WTC11 (cell line): ENCODE results near the gene STXBP6. TPM values are rescaled to one million over a fixed set of nuclear protein-coding genes. Genes with fewer than 3 reads are reported as not detected.

ENCODE experiments used
- ATAC-seq: fragments of 200-7000 bp; cut with Tn5 transposase; 2 replicates; pipeline ENCODE4 v1.10.0; 2021; ENCODE audit warnings: mild to moderate bottlenecking, moderate library complexity
- CTCF ChIA-PET: fragments of 300-600 bp; sonication (Branson Sonifier 250); formaldehyde crosslinking; loops from one replicate; lab custom pipeline; 2021; ENCODE audit warnings: antibody characterized with exemption; lab: Charles Lee
- POLR2A ChIA-PET: fragments of 350-600 bp; sonication (Branson Sonifier 250); formaldehyde crosslinking; loops from one replicate; lab custom pipeline; 2021; ENCODE audit warnings: antibody characterized with exemption; lab: Charles Lee
- DNase-seq: peaks from one replicate; pipeline ENCODE4 v3.0.0; 2021; ENCODE audit warnings: low spot score
- H3K27ac Mint-ChIP-seq: 2 replicates; pipeline ENCODE4 v1.8.0; 2021; ENCODE audit warnings: mixed read lengths
- H3K27me3 Mint-ChIP-seq: 2 replicates; pipeline ENCODE4 v1.8.0; 2021; ENCODE audit warnings: low read depth, mild to moderate bottlenecking, moderate library complexity, mixed read lengths
- H3K36me3 Mint-ChIP-seq: 2 replicates; pipeline ENCODE4 v1.8.0; 2021; ENCODE audit warnings: mixed read lengths
- H3K4me1 Mint-ChIP-seq: 2 replicates; pipeline ENCODE4 v1.8.0; 2022; ENCODE audit warnings: mixed read lengths
- H3K4me3 Mint-ChIP-seq: 2 replicates; pipeline ENCODE4 v1.8.0; 2021; ENCODE audit warnings: mild to moderate bottlenecking, moderate library complexity, mixed read lengths
- H3K9me3 Mint-ChIP-seq: 2 replicates; pipeline ENCODE4 v1.8.0; 2021; ENCODE audit warnings: mixed read lengths
- CREM ChIP-seq: sonication (generic); formaldehyde crosslinking; IDR thresholded peaks from 2 replicates; pipeline ENCODE4 v1.8.1; 2022; ENCODE audit warnings: mild to moderate bottlenecking, missing genetic modification reagents, moderate library complexity
- E2F1 ChIP-seq: sonication (generic); formaldehyde crosslinking; IDR thresholded peaks from 2 replicates; pipeline ENCODE4 v1.8.0; 2022; ENCODE audit warnings: mild to moderate bottlenecking, missing genetic modification reagents
- ERG ChIP-seq: fragments of 250-450 bp; sonication (Bioruptor Pico); IDR thresholded peaks from 2 replicates; pipeline ENCODE4 v1.8.0; 2021; ENCODE audit warnings: mild to moderate bottlenecking
- ETV6 ChIP-seq: sonication (generic); formaldehyde crosslinking; IDR thresholded peaks from 2 replicates; pipeline ENCODE4 v1.8.1; 2022; ENCODE audit warnings: mild to moderate bottlenecking, missing genetic modification reagents
- FOXP4 ChIP-seq: sonication (generic); formaldehyde crosslinking; IDR thresholded peaks from 2 replicates; pipeline ENCODE4 v1.8.0; 2022; ENCODE audit warnings: mild to moderate bottlenecking, missing genetic modification reagents
- HMGA2 ChIP-seq: fragments of 250-450 bp; sonication (Bioruptor Pico); IDR thresholded peaks from 2 replicates; pipeline ENCODE4 v1.4.0; 2021; ENCODE audit warnings: mild to moderate bottlenecking, moderate library complexity
- PRRX2 ChIP-seq: fragments of 250-450 bp; sonication (Bioruptor Pico); IDR thresholded peaks from 2 replicates; pipeline ENCODE4 v1.8.0; 2021; ENCODE audit warnings: mild to moderate bottlenecking
- RORB ChIP-seq: fragments of 250-450 bp; sonication (Bioruptor Pico); IDR thresholded peaks from 2 replicates; pipeline ENCODE4 v1.9.0; 2021; ENCODE audit warnings: mild to moderate bottlenecking
- SMAD4 ChIP-seq: sonication (generic); formaldehyde crosslinking; IDR thresholded peaks from 2 replicates; pipeline ENCODE4 v1.8.0; 2022; ENCODE audit warnings: mild to moderate bottlenecking, missing genetic modification reagents
- TCF7 ChIP-seq: sonication (generic); formaldehyde crosslinking; IDR thresholded peaks from 2 replicates; pipeline ENCODE4 v1.8.0; 2022; ENCODE audit warnings: mild to moderate bottlenecking, low read depth, missing genetic modification reagents, moderate library complexity
- USF1 ChIP-seq: sonication (generic); formaldehyde crosslinking; IDR thresholded peaks from 2 replicates; pipeline ENCODE4 v1.8.0; 2022; ENCODE audit warnings: mild to moderate bottlenecking, missing genetic modification reagents
- ZBTB21 ChIP-seq: sonication (generic); formaldehyde crosslinking; IDR thresholded peaks from 2 replicates; pipeline ENCODE4 v1.8.1; 2023; ENCODE audit warnings: mild to moderate bottlenecking, missing genetic modification reagents, borderline replicate concordance
- ZNF671 ChIP-seq: fragments of 250-450 bp; sonication (Bioruptor Pico); IDR thresholded peaks from 2 replicates; pipeline ENCODE4 v1.8.0; 2021; ENCODE audit warnings: mild to moderate bottlenecking
- total RNA-seq: library from RNA; stranded (reverse); gene quantifications from 3 replicates; pipeline ENCODE4 v1.2.3, GENCODE V29; 2021
- TF ChIP-seq, protein P1 (sequence below): sonication (generic); formaldehyde crosslinking; IDR thresholded peaks from 2 replicates; pipeline ENCODE4 v1.8.1; 2023; ENCODE audit warnings: mild to moderate bottlenecking, moderate library complexity, missing genetic modification reagents
- TF ChIP-seq, protein P2 (sequence below): sonication (generic); formaldehyde crosslinking; conservative IDR thresholded peaks from 2 replicates; pipeline ENCODE4 v1.8.1; 2023; ENCODE audit warnings: mild to moderate bottlenecking, low read depth, missing genetic modification reagents, moderate library complexity
- TF ChIP-seq, protein P3 (sequence below): fragments of 250-450 bp; sonication (Bioruptor Pico); conservative IDR thresholded peaks from 2 replicates; pipeline ENCODE4 v1.9.0; 2021; ENCODE audit warnings: mild to moderate bottlenecking
- TF ChIP-seq, protein P4 (sequence below): fragments of 200-600 bp; IDR thresholded peaks from 2 replicates; pipeline ENCODE4 v1.8.0; 2022; ENCODE audit warnings: antibody characterized with exemption

STXBP6 gene
- total RNA-seq, 1 experiment from 2014 or later, result 4.2 TPM

GRCh38 chr14:24859559-24859958 is 190.4 kb downstream of the STXBP6 start:
- CTCF ChIA-PET, result interaction anchor here (1.1 kb wide), 1 partner anchor 149 kb away, joined by 3 read pairs; no protein-coding TSS in a partner anchor
- Mint-ChIP-seq H3K4me3 (no peak overlapping the region), H3K27ac (no peak overlapping the region), H3K36me3 (no peaks in the 10 kb centered on the region), H3K27me3 (no peaks in the 10 kb centered on the region), H3K4me1 (peaks cover 32% of the 10 kb centered on the region), H3K9me3 (no peaks in the 10 kb centered on the region)
- POLR2A ChIA-PET, result interaction anchor here (0.5 kb wide), 1 partner anchor 136 kb away, joined by 3 read pairs; no protein-coding TSS in a partner anchor
- DNase-seq (no peak), ATAC-seq (no peak)
- no peak for TF ChIP-seq ETV6 (CRISPR knock-in tag)
- no peak for TF ChIP-seq USF1 (CRISPR knock-in tag)
- TF ChIP-seq, protein P1, sequence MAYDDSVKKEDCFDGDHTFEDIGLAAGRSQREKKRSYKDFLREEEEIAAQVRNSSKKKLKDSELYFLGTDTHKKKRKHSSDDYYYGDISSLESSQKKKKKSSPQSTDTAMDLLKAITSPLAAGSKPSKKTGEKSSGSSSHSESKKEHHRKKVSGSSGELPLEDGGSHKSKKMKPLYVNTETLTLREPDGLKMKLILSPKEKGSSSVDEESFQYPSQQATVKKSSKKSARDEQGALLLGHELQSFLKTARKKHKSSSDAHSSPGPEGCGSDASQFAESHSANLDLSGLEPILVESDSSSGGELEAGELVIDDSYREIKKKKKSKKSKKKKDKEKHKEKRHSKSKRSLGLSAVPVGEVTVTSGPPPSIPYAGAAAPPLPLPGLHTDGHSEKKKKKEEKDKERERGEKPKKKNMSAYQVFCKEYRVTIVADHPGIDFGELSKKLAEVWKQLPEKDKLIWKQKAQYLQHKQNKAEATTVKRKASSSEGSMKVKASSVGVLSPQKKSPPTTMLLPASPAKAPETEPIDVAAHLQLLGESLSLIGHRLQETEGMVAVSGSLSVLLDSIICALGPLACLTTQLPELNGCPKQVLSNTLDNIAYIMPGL (CRISPR knock-in tag), result no peak
- no peak for TF ChIP-seq SMAD4 (CRISPR knock-in tag)
- no peak for TF ChIP-seq HMGA2 (CRISPR knock-in tag)
- no peak for TF ChIP-seq PRRX2 (CRISPR knock-in tag)
- no peak for TF ChIP-seq ERG
- TF ChIP-seq ZNF671 (CRISPR knock-in tag), result no peak
- no peak for TF ChIP-seq FOXP4 (CRISPR knock-in tag)

- Mint-ChIP-seq H3K36me3 (no peaks in the 10 kb centered on the region), H3K4me1 (peaks cover 32% of the 10 kb centered on the region), H3K27ac (no peak overlapping the region; the same call in 1 of the 2 replicates), H3K9me3 (no peaks in the 10 kb centered on the region), H3K27me3 (no peaks in the 10 kb centered on the region), H3K4me3 (no peak overlapping the region)
- ChIA-PET POLR2A (no interaction called here), CTCF (no interaction called here)
- DNase-seq (no peak), ATAC-seq (no peak)
- TF ChIP-seq E2F1 (CRISPR knock-in tag) (no peak), ZBTB21 (CRISPR knock-in tag) (no peak), TCF7 (CRISPR knock-in tag) (no peak), RORB (CRISPR knock-in tag) (no peak), CREM (no peak), FOXP4 (CRISPR knock-in tag) (no peak)
- TF ChIP-seq, protein P2, sequence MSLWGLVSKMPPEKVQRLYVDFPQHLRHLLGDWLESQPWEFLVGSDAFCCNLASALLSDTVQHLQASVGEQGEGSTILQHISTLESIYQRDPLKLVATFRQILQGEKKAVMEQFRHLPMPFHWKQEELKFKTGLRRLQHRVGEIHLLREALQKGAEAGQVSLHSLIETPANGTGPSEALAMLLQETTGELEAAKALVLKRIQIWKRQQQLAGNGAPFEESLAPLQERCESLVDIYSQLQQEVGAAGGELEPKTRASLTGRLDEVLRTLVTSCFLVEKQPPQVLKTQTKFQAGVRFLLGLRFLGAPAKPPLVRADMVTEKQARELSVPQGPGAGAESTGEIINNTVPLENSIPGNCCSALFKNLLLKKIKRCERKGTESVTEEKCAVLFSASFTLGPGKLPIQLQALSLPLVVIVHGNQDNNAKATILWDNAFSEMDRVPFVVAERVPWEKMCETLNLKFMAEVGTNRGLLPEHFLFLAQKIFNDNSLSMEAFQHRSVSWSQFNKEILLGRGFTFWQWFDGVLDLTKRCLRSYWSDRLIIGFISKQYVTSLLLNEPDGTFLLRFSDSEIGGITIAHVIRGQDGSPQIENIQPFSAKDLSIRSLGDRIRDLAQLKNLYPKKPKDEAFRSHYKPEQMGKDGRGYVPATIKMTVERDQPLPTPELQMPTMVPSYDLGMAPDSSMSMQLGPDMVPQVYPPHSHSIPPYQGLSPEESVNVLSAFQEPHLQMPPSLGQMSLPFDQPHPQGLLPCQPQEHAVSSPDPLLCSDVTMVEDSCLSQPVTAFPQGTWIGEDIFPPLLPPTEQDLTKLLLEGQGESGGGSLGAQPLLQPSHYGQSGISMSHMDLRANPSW (CRISPR knock-in tag), result no peak
- TF ChIP-seq, protein P3, sequence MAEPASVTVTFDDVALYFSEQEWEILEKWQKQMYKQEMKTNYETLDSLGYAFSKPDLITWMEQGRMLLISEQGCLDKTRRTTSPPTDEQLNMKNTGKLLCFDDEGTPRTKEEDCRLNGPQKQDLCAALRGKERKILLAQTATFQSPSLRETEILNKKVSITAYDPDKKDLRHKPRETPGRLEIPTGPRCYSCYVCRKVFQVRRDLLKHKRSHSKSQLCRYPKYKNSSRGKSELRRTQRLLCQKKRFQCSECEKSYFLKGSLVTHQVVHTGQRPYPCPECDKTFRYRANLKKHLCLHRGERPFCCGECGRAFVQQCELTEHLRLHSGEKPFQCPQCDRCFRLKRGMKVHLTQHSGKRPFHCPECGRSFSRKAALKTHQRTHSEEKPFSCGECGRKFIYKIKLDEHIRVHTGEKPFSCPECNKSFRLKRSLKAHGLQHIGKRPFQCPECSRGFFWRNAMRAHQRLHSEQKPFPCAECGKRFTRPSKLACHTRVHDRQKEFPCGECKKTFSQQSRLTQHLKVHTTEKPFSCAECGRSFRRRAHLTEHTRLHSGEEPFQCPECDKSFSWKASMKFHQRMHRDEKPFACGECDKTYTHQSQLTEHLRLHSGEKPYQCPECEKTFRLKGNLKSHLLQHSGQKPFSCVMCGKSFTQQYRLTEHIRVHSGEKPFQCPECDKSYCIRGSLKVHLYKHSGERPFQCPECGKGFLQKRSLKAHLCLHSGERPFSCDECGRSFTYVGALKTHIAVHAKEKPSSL, result no peak
- TF ChIP-seq, protein P4, sequence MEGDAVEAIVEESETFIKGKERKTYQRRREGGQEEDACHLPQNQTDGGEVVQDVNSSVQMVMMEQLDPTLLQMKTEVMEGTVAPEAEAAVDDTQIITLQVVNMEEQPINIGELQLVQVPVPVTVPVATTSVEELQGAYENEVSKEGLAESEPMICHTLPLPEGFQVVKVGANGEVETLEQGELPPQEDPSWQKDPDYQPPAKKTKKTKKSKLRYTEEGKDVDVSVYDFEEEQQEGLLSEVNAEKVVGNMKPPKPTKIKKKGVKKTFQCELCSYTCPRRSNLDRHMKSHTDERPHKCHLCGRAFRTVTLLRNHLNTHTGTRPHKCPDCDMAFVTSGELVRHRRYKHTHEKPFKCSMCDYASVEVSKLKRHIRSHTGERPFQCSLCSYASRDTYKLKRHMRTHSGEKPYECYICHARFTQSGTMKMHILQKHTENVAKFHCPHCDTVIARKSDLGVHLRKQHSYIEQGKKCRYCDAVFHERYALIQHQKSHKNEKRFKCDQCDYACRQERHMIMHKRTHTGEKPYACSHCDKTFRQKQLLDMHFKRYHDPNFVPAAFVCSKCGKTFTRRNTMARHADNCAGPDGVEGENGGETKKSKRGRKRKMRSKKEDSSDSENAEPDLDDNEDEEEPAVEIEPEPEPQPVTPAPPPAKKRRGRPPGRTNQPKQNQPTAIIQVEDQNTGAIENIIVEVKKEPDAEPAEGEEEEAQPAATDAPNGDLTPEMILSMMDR, result no peak
These were observed 191.3 kb downstream of the STXBP6 start for GRCh38 chr14:24858684-24859083.
